Neural cell (in vitro differentiated cells): ENCODE data around the gene VASN. TPM values are rescaled to one million over a fixed set of nuclear protein-coding genes. Genes with fewer than 3 reads are reported as not detected.

Experiments
- H2AFZ ChIP-seq: fragments of 200-600, 300-800 bp; sonication (generic), shearing (Covaris generic); 2 replicates; pipeline ENCODE4 v1.6.0; 2014; ENCODE audit warnings: low read depth, mild to moderate bottlenecking, antibody characterized with exemption, low read length, moderate library complexity
- H3F3A ChIP-seq: fragments of 200-600 bp; shearing (Covaris generic); 2 replicates; pipeline ENCODE4 v1.6.1; 2016; ENCODE audit warnings: mild to moderate bottlenecking, moderate library complexity, mixed read lengths, antibody characterized with exemption, low read length; ENCODE audit not compliant: insufficient read depth, poor library complexity, severe bottlenecking
- H3K27ac ChIP-seq: fragments of 200-600, 300-800 bp; sonication (generic), shearing (Covaris generic); 2 replicates; pipeline ENCODE4 v1.5.1; 2014; ENCODE audit warnings: mild to moderate bottlenecking, low read length, moderate library complexity
- H3K27me3 ChIP-seq: fragments of 300-800, 200-600 bp; sonication (generic), shearing (Covaris generic); 2 replicates; pipeline ENCODE4 v1.6.0; 2014; ENCODE audit warnings: mild to moderate bottlenecking, low read depth, low read length, moderate library complexity; ENCODE audit not compliant: insufficient read depth
- H3K36me3 ChIP-seq: fragments of 300-800, 200-600 bp; sonication (generic), shearing (Covaris generic); 2 replicates; pipeline ENCODE4 v1.5.1; 2014; ENCODE audit warnings: mild to moderate bottlenecking, antibody characterized with exemption, low read length, moderate library complexity; ENCODE audit not compliant: insufficient read depth
- H3K4me2 ChIP-seq: fragments of 300-800, 200-600 bp; sonication (generic), shearing (Covaris generic); 2 replicates; pipeline ENCODE4 v1.6.0; 2014; ENCODE audit warnings: mild to moderate bottlenecking, low read length
- H3K4me3 ChIP-seq: fragments of 300-800, 200-600 bp; sonication (generic), shearing (Covaris generic); 2 replicates; pipeline ENCODE4 v1.5.1; 2014; ENCODE audit warnings: mild to moderate bottlenecking, low read length, moderate library complexity
- H3K79me2 ChIP-seq: fragments of 200-600 bp; shearing (Covaris generic); replicated peaks from 2 replicates; pipeline ENCODE4 v1.6.0; 2014; ENCODE audit warnings: mild to moderate bottlenecking, low read length, moderate library complexity; ENCODE audit not compliant: insufficient read depth
- H3K9ac ChIP-seq: fragments of 300-800, 200-600 bp; sonication (generic), shearing (Covaris generic); 2 replicates; pipeline ENCODE4 v1.6.1; 2016; ENCODE audit warnings: mild to moderate bottlenecking, low read length, mixed read lengths
- H3K9me2 ChIP-seq: fragments of 200-600 bp; shearing (Covaris generic); 2 replicates; pipeline ENCODE4 v1.6.1; 2016; ENCODE audit warnings: mild to moderate bottlenecking, low read length, mixed read lengths; ENCODE audit not compliant: insufficient read depth
- H3K9me3 ChIP-seq: fragments of 200-600, 300-800 bp; sonication (generic), shearing (Covaris generic); 2 replicates; pipeline ENCODE4 v1.6.1; 2016; ENCODE audit warnings: mild to moderate bottlenecking, mixed run types, low read length, moderate library complexity, mixed read lengths
- H4K20me1 ChIP-seq: fragments of 200-600 bp; shearing (Covaris generic); 2 replicates; pipeline ENCODE4 v1.6.1; 2016; ENCODE audit warnings: mild to moderate bottlenecking, mixed run types; ENCODE audit not compliant: insufficient read depth
- CTCF ChIP-seq: fragments of 450-650 bp; IDR thresholded peaks from 2 replicates; pipeline ENCODE4 v1.5.1; 2014; ENCODE audit warnings: antibody characterized with exemption, mild to moderate bottlenecking, moderate library complexity; ENCODE audit not compliant: poor library complexity, severe bottlenecking
- EP300 ChIP-seq: fragments of 450-650 bp; conservative IDR thresholded peaks from 2 replicates; pipeline ENCODE4 v1.6.1; 2014; ENCODE audit warnings: antibody characterized with exemption, mild to moderate bottlenecking, moderate library complexity; ENCODE audit not compliant: poor library complexity, severe bottlenecking
- EZH2 ChIP-seq: fragments of 200-600, 300-800 bp; shearing (Covaris generic), sonication (generic); IDR thresholded peaks from 2 replicates; pipeline ENCODE4 v1.6.1; 2014; ENCODE audit warnings: antibody characterized with exemption, low read length, borderline replicate concordance, mild to moderate bottlenecking; ENCODE audit not compliant: insufficient read depth, poor library complexity, severe bottlenecking
- MXI1 ChIP-seq: fragments of 450-650 bp; conservative IDR thresholded peaks from 2 replicates; pipeline ENCODE4 v1.6.1; 2014; ENCODE audit warnings: antibody characterized with exemption, mild to moderate bottlenecking; ENCODE audit not compliant: poor library complexity, severe bottlenecking
- POLR2AphosphoS5 ChIP-seq: IDR thresholded peaks from 2 replicates; pipeline ENCODE4 v1.6.1; 2012
- RAD21 ChIP-seq: fragments of 450-650 bp; conservative IDR thresholded peaks from 2 replicates; pipeline ENCODE4 v1.6.1; 2014; ENCODE audit warnings: antibody characterized with exemption, mild to moderate bottlenecking, moderate library complexity
- REST ChIP-seq: IDR thresholded peaks from 2 replicates; pipeline ENCODE4 v1.6.1; 2012; ENCODE audit warnings: borderline replicate concordance
- SMC3 ChIP-seq: fragments of 450-650 bp; conservative IDR thresholded peaks from 2 replicates; pipeline ENCODE4 v1.6.1; 2014; ENCODE audit warnings: antibody characterized with exemption, mild to moderate bottlenecking, moderate library complexity; ENCODE audit not compliant: poor library complexity
- TAF1 ChIP-seq: IDR thresholded peaks from 2 replicates; pipeline ENCODE4 v1.6.1; 2012; ENCODE audit warnings: low read depth
- polyA plus RNA-seq: library from polyadenylated mRNA; depleted of rRNA; stranded (reverse); fragments of >200 nt; gene quantifications from 2 replicates; pipeline ENCODE4 v1.2.3, GENCODE V29; 2014

Gene VASN
- polyA plus RNA-seq, 1 donor from 2014 or later: 0.57 TPM

DNA sequence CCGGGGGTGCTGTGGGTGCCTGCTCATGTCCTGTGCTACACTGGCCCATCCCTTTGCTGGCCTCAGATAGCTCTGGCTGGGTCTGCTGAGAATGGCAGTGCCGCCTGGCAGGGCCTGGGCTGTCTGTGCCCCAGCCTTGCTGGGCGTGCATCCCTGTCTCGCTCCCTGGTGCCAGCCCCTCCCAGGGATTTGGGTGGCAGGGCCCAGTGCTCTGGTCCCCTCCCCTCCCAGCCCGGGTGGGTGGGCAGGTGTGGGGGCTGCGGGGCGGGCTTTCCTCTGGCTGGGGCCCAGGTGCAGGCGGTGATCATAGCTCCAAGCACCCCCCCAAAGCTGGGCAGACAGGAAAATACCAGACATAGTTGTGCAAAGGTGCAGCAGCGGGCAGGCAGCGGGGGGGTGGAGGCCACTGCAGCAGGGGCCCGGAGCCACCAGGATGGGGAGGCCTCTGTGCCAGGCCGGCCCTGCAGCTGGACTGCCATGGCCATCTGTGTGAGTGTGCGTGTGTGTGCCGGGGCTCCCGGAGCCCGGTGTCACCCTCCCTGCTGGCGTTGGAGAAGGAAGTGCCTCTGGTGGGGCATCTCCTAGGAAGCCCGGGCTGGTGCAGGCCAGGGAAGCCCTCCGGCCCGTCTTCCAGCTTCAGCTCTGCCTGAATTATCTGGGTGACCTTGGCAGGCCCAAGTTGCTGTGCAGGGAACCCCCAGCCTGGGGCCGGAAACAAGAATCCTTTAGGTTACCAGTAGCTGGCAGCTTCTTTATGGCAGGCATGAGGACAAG lies 48.4 kb upstream of the VASN start:
- no peaks in the 10 kb centered on the region for H4K20me1 ChIP-seq
- H3K4me3 ChIP-seq: no peak overlapping the region
- no peaks in the 10 kb centered on the region for H3K36me3 ChIP-seq
- no peak for TF ChIP-seq TAF1
- no peak for TF ChIP-seq CTCF
- TF ChIP-seq REST: no peak
- no peak for TF ChIP-seq RAD21
- no peak for TF ChIP-seq EP300
- TF ChIP-seq SMC3: no peak
- H3K4me2 ChIP-seq: no peak overlapping the region
- H3K27me3 ChIP-seq: no peaks in the 10 kb centered on the region
- H3K79me2 ChIP-seq: peaks cover 64% of the 10 kb centered on the region
- no peaks in the 10 kb centered on the region for H3K9me2 ChIP-seq
- H3K9ac ChIP-seq: no peak overlapping the region
- H3K27ac ChIP-seq: no peak overlapping the region
- H3K9me3 ChIP-seq: no peaks in the 10 kb centered on the region
- no peak overlapping the region for H2AFZ ChIP-seq
- H3F3A ChIP-seq: no peaks in the 10 kb centered on the region

DNA sequence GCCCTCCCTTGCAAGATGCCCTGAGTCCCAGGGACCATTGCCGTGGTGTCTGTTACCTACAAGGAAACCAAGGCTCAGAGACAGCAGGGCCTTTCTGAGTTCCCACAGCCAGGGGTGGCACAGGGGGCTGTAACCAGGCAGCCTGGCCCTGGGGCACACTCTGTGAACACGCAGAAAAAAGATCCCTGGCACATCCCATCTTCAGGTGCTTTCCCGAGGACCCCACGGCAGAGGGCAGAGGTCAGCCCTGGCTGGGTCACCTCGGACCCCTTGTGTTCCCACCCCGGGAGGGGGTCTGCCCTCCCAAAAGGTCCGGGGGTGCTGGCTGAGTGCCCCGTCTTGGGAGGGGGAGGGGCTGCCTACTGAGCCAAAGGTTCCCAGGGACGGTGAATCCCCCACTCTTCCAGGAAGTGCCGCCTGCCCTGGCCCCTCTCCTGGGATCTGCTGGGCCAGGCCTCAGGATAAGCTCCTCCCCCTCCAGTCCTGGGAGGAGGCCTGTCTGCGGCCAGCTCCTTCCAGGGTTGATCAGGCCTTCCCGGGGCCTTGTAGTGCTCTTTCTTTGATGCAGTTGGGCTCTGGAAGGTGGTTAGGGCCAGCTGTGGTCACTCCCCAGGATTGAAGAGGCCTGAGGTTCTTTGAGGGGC lies 47.7 kb upstream of the VASN start:
- no peak overlapping the region for H3K27ac ChIP-seq
- peaks cover 64% of the 10 kb centered on the region for H3K79me2 ChIP-seq
- H3K9ac ChIP-seq: no peak overlapping the region
- no peaks in the 10 kb centered on the region for H3K27me3 ChIP-seq
- H3K4me2 ChIP-seq: no peak overlapping the region
- no peak overlapping the region for H3K4me3 ChIP-seq
- no peaks in the 10 kb centered on the region for H3F3A ChIP-seq
- no peaks in the 10 kb centered on the region for H3K9me3 ChIP-seq
- TF ChIP-seq RAD21 (no peak), EZH2 (no peak), REST (no peak), CTCF (no peak), TAF1 (no peak), MXI1 (no peak), POLR2AphosphoS5 (no peak), SMC3 (no peak), EP300 (no peak)
- H3K9me2 ChIP-seq: no peaks in the 10 kb centered on the region
- no peaks in the 10 kb centered on the region for H3K36me3 ChIP-seq
- no peak overlapping the region for H2AFZ ChIP-seq
- H4K20me1 ChIP-seq: no peaks in the 10 kb centered on the region
